Loucy (cell line): ENCODE measurements around the gene TCEANC.

Experiments used
- H2AFZ ChIP-seq: fragments of 200-600 bp; sonication (generic); 2 replicates; pipeline ENCODE4 v1.6.0; 2016; ENCODE audit warnings: antibody characterized with exemption, mild to moderate bottlenecking, low read length, moderate library complexity
- H3F3A ChIP-seq: fragments of 200-600 bp; 2 replicates; pipeline ENCODE4 v1.6.0; 2016; ENCODE audit warnings: antibody characterized with exemption, low read depth, mild to moderate bottlenecking
- H3K27me3 ChIP-seq: fragments of 200-600 bp; sonication (generic); 2 replicates; pipeline ENCODE4 v1.6.1; 2014; ENCODE audit warnings: low read length, mild to moderate bottlenecking; ENCODE audit not compliant: insufficient read depth, poor library complexity, severe bottlenecking
- H3K36me3 ChIP-seq: fragments of 200-600 bp; sonication (generic); 2 replicates; pipeline ENCODE4 v1.6.1; 2016; ENCODE audit warnings: low read length; ENCODE audit not compliant: insufficient read depth
- H3K4me1 ChIP-seq: fragments of 200-600 bp; sonication (generic); 2 replicates; pipeline ENCODE4 v1.5.1; 2014; ENCODE audit warnings: low read length, mild to moderate bottlenecking; ENCODE audit not compliant: insufficient read depth, poor library complexity, severe bottlenecking
- H3K4me2 ChIP-seq: fragments of 200-600 bp; sonication (generic); 2 replicates; pipeline ENCODE4 v1.6.0; 2014; ENCODE audit warnings: antibody characterized with exemption, low read length, low read depth, mild to moderate bottlenecking; ENCODE audit not compliant: poor library complexity, severe bottlenecking
- H3K4me3 ChIP-seq: fragments of 200-600 bp; sonication (generic); 2 replicates; pipeline ENCODE4 v1.5.1; 2014; ENCODE audit warnings: low read length, mild to moderate bottlenecking, mixed read lengths; ENCODE audit not compliant: poor library complexity, severe bottlenecking
- H3K79me2 ChIP-seq: fragments of 200-600 bp; sonication (generic); 2 replicates; pipeline ENCODE4 v1.6.1; 2014; ENCODE audit warnings: low read length; ENCODE audit not compliant: insufficient read depth
- H3K9ac ChIP-seq: fragments of 200-600 bp; sonication (generic); 2 replicates; pipeline ENCODE4 v1.6.0; 2014; ENCODE audit warnings: mild to moderate bottlenecking, low read depth, low read length, moderate library complexity; ENCODE audit not compliant: poor library complexity, severe bottlenecking
- H3K9me2 ChIP-seq: fragments of 200-600 bp; sonication (generic); replicated peaks from 2 replicates; pipeline ENCODE4 v1.6.1; 2016; ENCODE audit warnings: low read depth, low read length, mixed read lengths
- H3K9me3 ChIP-seq: fragments of 200-600 bp; sonication (generic); 2 replicates; pipeline ENCODE4 v1.6.1; 2014; ENCODE audit warnings: mild to moderate bottlenecking, antibody characterized with exemption, low read length, low read depth; ENCODE audit not compliant: insufficient read depth
- H4K20me1 ChIP-seq: fragments of 200-600 bp; sonication (generic); 2 replicates; pipeline ENCODE4 v1.6.0; 2014; ENCODE audit warnings: antibody characterized with exemption, low read length, mild to moderate bottlenecking; ENCODE audit not compliant: insufficient read depth, poor library complexity, severe bottlenecking
- CTCF ChIP-seq: fragments of 200-600 bp; sonication (generic); conservative IDR thresholded peaks from 2 replicates; pipeline ENCODE4 v1.5.1; 2014; ENCODE audit warnings: mild to moderate bottlenecking, antibody characterized with exemption, low read length
- EZH2phosphoT487 ChIP-seq: fragments of 200-600 bp; IDR thresholded peaks from 2 replicates; pipeline ENCODE4 v1.6.1; 2018; ENCODE audit warnings: antibody characterized with exemption, mild to moderate bottlenecking, moderate library complexity, borderline replicate concordance

Gene TCEANC

GRCh38 chrX:13700380-13700779, 47.4 kb downstream of the TCEANC start:
- no peak overlapping the region for H3K4me3 ChIP-seq
- no peaks in the 10 kb centered on the region for H3K9me2 ChIP-seq
- H3K4me1 ChIP-seq: peaks cover 20% of the 10 kb centered on the region
- peaks cover 26% of the 10 kb centered on the region for H4K20me1 ChIP-seq
- no peak overlapping the region for H3K4me2 ChIP-seq
- no peak overlapping the region for H2AFZ ChIP-seq
- H3K27me3 ChIP-seq: no peaks in the 10 kb centered on the region
- TF ChIP-seq EZH2phosphoT487 (no peak), CTCF (no peak)
- no peaks in the 10 kb centered on the region; the same call in 1 of the 2 replicates for H3K36me3 ChIP-seq
- H3K79me2 ChIP-seq: peaks cover 83% of the 10 kb centered on the region
- H3K9ac ChIP-seq: no peak overlapping the region
- no peaks in the 10 kb centered on the region for H3F3A ChIP-seq
- no peaks in the 10 kb centered on the region for H3K9me3 ChIP-seq

DNA sequence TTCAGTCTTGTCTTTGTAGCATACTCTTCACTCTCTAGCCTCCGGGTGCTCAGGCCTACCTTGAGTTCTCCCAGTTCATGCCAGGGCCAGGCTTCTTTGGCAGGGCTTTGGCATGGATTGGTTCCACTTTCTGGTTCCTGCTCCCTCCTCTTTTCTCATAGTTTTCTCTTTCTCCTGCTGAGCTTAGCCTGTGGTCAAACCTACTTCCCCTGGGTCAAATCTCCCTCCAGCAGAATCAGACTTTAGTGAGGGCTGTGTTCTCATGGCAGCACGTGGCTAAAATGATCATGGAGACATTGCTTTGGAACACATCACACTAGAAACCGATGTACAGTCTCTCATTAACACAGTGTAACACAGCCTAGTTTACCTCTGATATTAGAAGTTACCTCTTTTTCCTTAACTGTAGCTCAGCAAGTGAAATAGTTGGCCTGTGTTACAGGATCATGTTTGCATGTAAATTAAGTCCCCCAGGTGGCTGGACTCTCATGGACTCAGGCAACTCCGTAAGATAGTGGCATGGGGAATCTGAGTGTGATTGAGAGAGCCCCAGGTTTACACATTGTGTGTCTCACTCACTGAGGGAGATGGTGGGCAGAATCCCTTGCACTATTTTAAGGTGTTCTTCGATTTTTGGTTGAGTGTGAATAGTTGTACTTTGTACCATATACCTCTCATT, 49.3 kb downstream of the TCEANC start:
- TF ChIP-seq EZH2phosphoT487: no peak
- no peak for TF ChIP-seq CTCF
- H3K4me3 ChIP-seq: no peak overlapping the region
- H3K9me2 ChIP-seq: no peaks in the 10 kb centered on the region
- peak overlapping the region; percentile 20 for H3K4me2 ChIP-seq
- H3K9me3 ChIP-seq: no peaks in the 10 kb centered on the region
- H3K9ac ChIP-seq: no peak overlapping the region
- no peaks in the 10 kb centered on the region for H3F3A ChIP-seq
- H3K4me1 ChIP-seq: peaks cover 19% of the 10 kb centered on the region
- peaks cover 68% of the 10 kb centered on the region for H3K79me2 ChIP-seq
- H3K36me3 ChIP-seq: peaks cover under 1% of the 10 kb centered on the region; the same call in 1 of the 2 replicates
- no peaks in the 10 kb centered on the region for H3K27me3 ChIP-seq
- peaks cover 19% of the 10 kb centered on the region for H4K20me1 ChIP-seq
- H2AFZ ChIP-seq: no peak overlapping the region

DNA sequence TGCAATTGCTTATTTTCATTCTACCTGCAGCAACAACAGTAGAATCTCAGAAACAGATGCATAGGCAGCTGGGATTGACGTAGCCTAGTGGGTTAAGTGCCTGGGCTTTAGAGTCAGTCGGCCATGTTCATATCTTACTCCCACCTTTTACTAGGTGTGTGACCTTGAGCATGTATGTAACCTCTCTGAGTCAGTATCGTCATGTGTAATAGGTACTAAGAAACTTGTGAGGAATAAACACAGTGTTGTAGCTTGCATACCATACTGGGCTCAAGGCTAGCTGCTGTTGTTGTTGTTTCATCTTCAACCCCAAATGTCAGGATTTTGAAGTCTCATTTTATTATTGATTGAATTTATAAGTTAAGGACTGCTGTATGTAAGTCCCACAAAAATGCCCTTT, 50.2 kb downstream of the TCEANC start:
- TF ChIP-seq CTCF (no peak), EZH2phosphoT487 (no peak)

More for the DNA sequence above, 50.2 kb downstream of the TCEANC start:
- Histone ChIP-seq H3K4me1 (peaks cover 10% of the 10 kb centered on the region), H3K9me2 (no peaks in the 10 kb centered on the region), H3K9ac (no peak overlapping the region), H3K36me3 (peaks cover 5% of the 10 kb centered on the region; the same call in 1 of the 2 replicates), H3K9me3 (no peaks in the 10 kb centered on the region), H4K20me1 (peaks cover 15% of the 10 kb centered on the region), H2AFZ (no peak overlapping the region), H3K27me3 (no peaks in the 10 kb centered on the region), H3K4me3 (no peak overlapping the region), H3F3A (no peaks in the 10 kb centered on the region), H3K4me2 (no peak overlapping the region), H3K79me2 (peaks cover 59% of the 10 kb centered on the region)
